HG03378 (cell line): Measurements from ENCODE around the gene ZSWIM9.

Experiments
- ATAC-seq: cut with Tn5 transposase; IDR thresholded peaks from one replicate; pipeline ENCODE4 v1.9.1; 2021; ENCODE audit warnings: mild to moderate bottlenecking, moderate library complexity; ENCODE audit not compliant: unreplicated experiment

ZSWIM9 gene

GRCh38 chr19:48174445-48175030 is 4.1 kb downstream of the ZSWIM9 start:
- no peak for ATAC-seq

GRCh38 chr19:48175578-48175977 is 5.1 kb downstream of the ZSWIM9 start:
- no peak for ATAC-seq

GRCh38 chr19:48176226-48176625 is 5.7 kb downstream of the ZSWIM9 start:
- no peak for ATAC-seq

- no peak for ATAC-seq
Observed at GRCh38 chr19:48181505-48181904, 11.0 kb downstream of the ZSWIM9 start.

GRCh38 chr19:48182434-48182833 is 12.0 kb downstream of the ZSWIM9 start:
- ATAC-seq, result no peak

- ATAC-seq, result no peak
Observed at GRCh38 chr19:48183356-48183755, 12.9 kb downstream of the ZSWIM9 start.

GRCh38 chr19:48186015-48186414 is 15.5 kb downstream of the ZSWIM9 start:
- ATAC-seq, result no peak

- ATAC-seq, result no peak
Observed at GRCh38 chr19:48186541-48186991, 16.1 kb downstream of the ZSWIM9 start.

GRCh38 chr19:48190288-48190884 is 19.9 kb downstream of the ZSWIM9 start:
- no peak for ATAC-seq

GRCh38 chr19:48190885-48191284 is 20.4 kb downstream of the ZSWIM9 start:
- no peak for ATAC-seq

- no peak for ATAC-seq
Observed at GRCh38 chr19:48192750-48193149, 22.3 kb downstream of the ZSWIM9 start.

GRCh38 chr19:48194041-48194843 is 23.8 kb downstream of the ZSWIM9 start:
- no peak for ATAC-seq

- no peak for ATAC-seq
Observed at GRCh38 chr19:48194844-48195830, 24.7 kb downstream of the ZSWIM9 start.

GRCh38 chr19:48196321-48196763 is 25.9 kb downstream of the ZSWIM9 start:
- ATAC-seq, result no peak

- ATAC-seq, result no peak
Observed at GRCh38 chr19:48196933-48197665, 26.6 kb downstream of the ZSWIM9 start.

GRCh38 chr19:48203222-48203793 is 32.8 kb downstream of the ZSWIM9 start:
- no peak for ATAC-seq

- peak; percentile 78 for ATAC-seq
Observed at GRCh38 chr19:48203794-48204628, 33.5 kb downstream of the ZSWIM9 start.

- ATAC-seq, result no peak
Observed at GRCh38 chr19:48206397-48207093, 36.1 kb downstream of the ZSWIM9 start.
